Neural progenitor cell (in vitro differentiated cells): Measurements from ENCODE around the gene ADGRA1. TPM values are rescaled to one million over a fixed set of nuclear protein-coding genes. Genes with fewer than 3 reads are reported as not detected.

Experiments
- DNase-seq: peaks from one replicate; pipeline ENCODE4 v3.0.0-alpha.2; 2016; ENCODE audit warnings: low spot score
- H2AFZ ChIP-seq: fragments of 200-600 bp; sonication (generic); replicated peaks from 2 replicates; pipeline ENCODE4 v1.6.1; 2016; ENCODE audit warnings: antibody characterized with exemption
- H3F3A ChIP-seq: fragments of 200-600 bp; sonication (generic); 2 replicates; pipeline ENCODE4 v1.6.1; 2016; ENCODE audit warnings: antibody characterized with exemption, low read depth
- H3K27ac ChIP-seq: fragments of 200-600 bp; sonication (generic); 2 replicates; pipeline ENCODE4 v1.5.1; 2016; ENCODE audit warnings: mild to moderate bottlenecking
- H3K27me3 ChIP-seq: fragments of 200-600 bp; sonication (generic); 2 replicates; pipeline ENCODE4 v1.6.1; 2016; ENCODE audit warnings: mild to moderate bottlenecking, moderate library complexity
- H3K36me3 ChIP-seq: fragments of 200-600 bp; sonication (generic); 2 replicates; pipeline ENCODE4 v1.5.1; 2016
- H3K4me1 ChIP-seq: fragments of 200-600 bp; sonication (generic); 2 replicates; pipeline ENCODE4 v1.6.1; 2016; ENCODE audit warnings: mixed run types
- H3K4me2 ChIP-seq: fragments of 200-600 bp; sonication (generic); 2 replicates; pipeline ENCODE4 v1.6.1; 2016
- H3K4me3 ChIP-seq: fragments of 200-600 bp; sonication (generic); 2 replicates; pipeline ENCODE4 v1.5.1; 2016
- H3K79me2 ChIP-seq: fragments of 200-600 bp; sonication (generic); 2 replicates; pipeline ENCODE4 v1.6.1; 2016; ENCODE audit warnings: low read depth
- H3K9ac ChIP-seq: fragments of 200-600 bp; sonication (generic); 2 replicates; pipeline ENCODE4 v1.6.1; 2016
- H3K9me3 ChIP-seq: fragments of 200-600 bp; sonication (generic); 2 replicates; pipeline ENCODE4 v1.5.1; 2016; ENCODE audit warnings: low read depth
- H4K20me1 ChIP-seq: fragments of 200-600 bp; sonication (generic); 2 replicates; pipeline ENCODE4 v1.6.1; 2016; ENCODE audit warnings: low read depth
- H3K27ac Mint-ChIP-seq: 3 replicates; pipeline ENCODE4 v1.8.0; 2021; ENCODE audit warnings: mixed read lengths
- H3K27me3 Mint-ChIP-seq: 2 replicates; pipeline ENCODE4 v1.8.0; 2022; ENCODE audit warnings: low read depth, mild to moderate bottlenecking, inconsistent platforms, moderate library complexity, mixed read lengths; ENCODE audit not compliant: insufficient read depth
- H3K36me3 Mint-ChIP-seq: 3 replicates; pipeline ENCODE4 v1.8.0; 2021; ENCODE audit warnings: mixed read lengths
- H3K4me1 Mint-ChIP-seq: 3 replicates; pipeline ENCODE4 v1.8.0; 2021; ENCODE audit warnings: mixed read lengths
- H3K4me3 Mint-ChIP-seq: 3 replicates; pipeline ENCODE4 v1.8.0; 2021; ENCODE audit warnings: mild to moderate bottlenecking, moderate library complexity, mixed read lengths
- H3K9me3 Mint-ChIP-seq: 3 replicates; pipeline ENCODE4 v1.8.0; 2020; ENCODE audit warnings: mixed read lengths
- EZH2 ChIP-seq: fragments of 200-600 bp; sonication (generic); IDR thresholded peaks from 2 replicates; pipeline ENCODE4 v1.6.1; 2017; ENCODE audit warnings: antibody characterized with exemption, mild to moderate bottlenecking, moderate library complexity
- EZH2phosphoT487 ChIP-seq: fragments of 200-600 bp; sonication (generic); IDR thresholded peaks from 2 replicates; pipeline ENCODE4 v1.6.1; 2017; ENCODE audit warnings: antibody characterized with exemption
- total RNA-seq: library from RNA; depleted of rRNA; stranded (reverse); fragments of >200 nt; gene quantifications from 2 replicates; pipeline ENCODE4 v1.2.3, GENCODE V29; 2015; ENCODE audit warnings: low replicate concordance
- TF ChIP-seq, protein P1 (sequence below): fragments of 200-600 bp; sonication (generic); IDR thresholded peaks from 2 replicates; pipeline ENCODE4 v1.5.1; 2017; ENCODE audit warnings: antibody characterized with exemption, mild to moderate bottlenecking

Gene ADGRA1
- total RNA-seq, 1 donor from 2014 or later = not detected

DNA sequence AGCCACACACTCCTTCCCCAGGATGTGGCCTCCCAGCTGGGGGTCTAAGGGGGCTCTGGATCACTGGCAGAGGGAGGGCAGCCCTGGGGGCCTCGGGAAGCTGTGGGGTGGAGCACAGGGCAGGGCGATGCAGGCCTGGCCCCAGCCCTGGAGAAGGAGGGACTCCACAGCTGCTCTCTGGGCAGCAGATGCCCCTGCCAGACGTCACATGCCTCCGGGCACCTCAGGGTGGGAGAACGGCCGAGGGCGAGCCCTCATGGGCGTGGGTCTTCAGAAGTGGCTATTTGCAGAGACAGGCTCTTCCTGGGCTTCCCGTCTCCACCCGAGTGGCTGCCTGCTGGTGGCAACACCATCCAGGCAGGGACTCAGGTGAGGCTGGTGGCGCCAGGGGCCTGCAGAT, 16.0 kb upstream of the ADGRA1 start:
- H3K36me3 ChIP-seq = no peaks in the 10 kb centered on the region
- H3K9ac ChIP-seq = no peak overlapping the region
- no peak for TF ChIP-seq EZH2
- H3K27me3 ChIP-seq = no peaks in the 10 kb centered on the region
- no peaks in the 10 kb centered on the region for H3K9me3 ChIP-seq
- H3K4me1 ChIP-seq = peaks cover 4% of the 10 kb centered on the region
- Mint-ChIP-seq H3K27me3 (peaks cover 13% of the 10 kb centered on the region), H3K36me3 (no peaks in the 10 kb centered on the region), H3K9me3 (peaks cover 10% of the 10 kb centered on the region), H3K27ac (no peak overlapping the region), H3K4me3 (no peak overlapping the region), H3K4me1 (peaks cover 15% of the 10 kb centered on the region)
- H3K4me3 ChIP-seq = no peak overlapping the region
- DNase-seq = no peak
- no peak overlapping the region for H3K27ac ChIP-seq
- H3F3A ChIP-seq = no peaks in the 10 kb centered on the region
- H4K20me1 ChIP-seq = no peaks in the 10 kb centered on the region
- H3K4me2 ChIP-seq = no peak overlapping the region
- no peak overlapping the region for H2AFZ ChIP-seq
- no peaks in the 10 kb centered on the region for H3K79me2 ChIP-seq

DNA sequence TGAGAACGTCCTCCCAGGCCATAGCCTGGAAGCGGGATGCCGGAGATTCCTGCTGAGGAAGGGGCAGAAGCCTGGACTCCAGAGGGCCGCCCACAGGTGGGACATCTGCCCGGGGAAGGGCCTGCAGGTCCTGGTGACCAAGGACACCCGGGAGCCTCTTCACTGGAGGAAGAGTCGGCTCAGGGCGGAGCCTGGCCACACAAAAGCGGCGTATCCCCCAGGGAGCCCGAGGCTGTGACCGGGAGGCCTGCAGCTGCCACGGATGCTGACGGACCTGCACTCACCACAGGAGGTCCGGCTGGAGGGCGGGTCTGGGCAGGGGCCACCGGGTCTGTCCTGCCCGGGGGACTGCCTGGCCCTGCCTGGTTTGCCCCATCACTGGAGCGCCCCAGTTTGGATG, 15.5 kb upstream of the ADGRA1 start:
- H3K9me3 ChIP-seq = no peaks in the 10 kb centered on the region
- H3K9me3 Mint-ChIP-seq = peaks cover 10% of the 10 kb centered on the region
- H3K27ac ChIP-seq = no peak overlapping the region
- H3K27ac Mint-ChIP-seq = no peak overlapping the region
- TF ChIP-seq, protein P1, sequence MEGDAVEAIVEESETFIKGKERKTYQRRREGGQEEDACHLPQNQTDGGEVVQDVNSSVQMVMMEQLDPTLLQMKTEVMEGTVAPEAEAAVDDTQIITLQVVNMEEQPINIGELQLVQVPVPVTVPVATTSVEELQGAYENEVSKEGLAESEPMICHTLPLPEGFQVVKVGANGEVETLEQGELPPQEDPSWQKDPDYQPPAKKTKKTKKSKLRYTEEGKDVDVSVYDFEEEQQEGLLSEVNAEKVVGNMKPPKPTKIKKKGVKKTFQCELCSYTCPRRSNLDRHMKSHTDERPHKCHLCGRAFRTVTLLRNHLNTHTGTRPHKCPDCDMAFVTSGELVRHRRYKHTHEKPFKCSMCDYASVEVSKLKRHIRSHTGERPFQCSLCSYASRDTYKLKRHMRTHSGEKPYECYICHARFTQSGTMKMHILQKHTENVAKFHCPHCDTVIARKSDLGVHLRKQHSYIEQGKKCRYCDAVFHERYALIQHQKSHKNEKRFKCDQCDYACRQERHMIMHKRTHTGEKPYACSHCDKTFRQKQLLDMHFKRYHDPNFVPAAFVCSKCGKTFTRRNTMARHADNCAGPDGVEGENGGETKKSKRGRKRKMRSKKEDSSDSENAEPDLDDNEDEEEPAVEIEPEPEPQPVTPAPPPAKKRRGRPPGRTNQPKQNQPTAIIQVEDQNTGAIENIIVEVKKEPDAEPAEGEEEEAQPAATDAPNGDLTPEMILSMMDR = no peak
- TF ChIP-seq EZH2 = no peak
- TF ChIP-seq EZH2phosphoT487 = no peak
- peaks cover 13% of the 10 kb centered on the region for H3K27me3 Mint-ChIP-seq
- no peak for DNase-seq
- H3K4me1 ChIP-seq = peaks cover 4% of the 10 kb centered on the region
- no peaks in the 10 kb centered on the region for H3K79me2 ChIP-seq
- no peaks in the 10 kb centered on the region for H3K36me3 ChIP-seq
- no peak overlapping the region for H3K9ac ChIP-seq
- no peak overlapping the region for H3K4me3 Mint-ChIP-seq
- H3K4me2 ChIP-seq = no peak overlapping the region
- H4K20me1 ChIP-seq = no peaks in the 10 kb centered on the region
- H3F3A ChIP-seq = no peaks in the 10 kb centered on the region
- H3K36me3 Mint-ChIP-seq = no peaks in the 10 kb centered on the region
- H3K4me3 ChIP-seq = no peak overlapping the region
- H2AFZ ChIP-seq = no peak overlapping the region
- H3K4me1 Mint-ChIP-seq = peaks cover 12% of the 10 kb centered on the region
- no peaks in the 10 kb centered on the region for H3K27me3 ChIP-seq

DNA sequence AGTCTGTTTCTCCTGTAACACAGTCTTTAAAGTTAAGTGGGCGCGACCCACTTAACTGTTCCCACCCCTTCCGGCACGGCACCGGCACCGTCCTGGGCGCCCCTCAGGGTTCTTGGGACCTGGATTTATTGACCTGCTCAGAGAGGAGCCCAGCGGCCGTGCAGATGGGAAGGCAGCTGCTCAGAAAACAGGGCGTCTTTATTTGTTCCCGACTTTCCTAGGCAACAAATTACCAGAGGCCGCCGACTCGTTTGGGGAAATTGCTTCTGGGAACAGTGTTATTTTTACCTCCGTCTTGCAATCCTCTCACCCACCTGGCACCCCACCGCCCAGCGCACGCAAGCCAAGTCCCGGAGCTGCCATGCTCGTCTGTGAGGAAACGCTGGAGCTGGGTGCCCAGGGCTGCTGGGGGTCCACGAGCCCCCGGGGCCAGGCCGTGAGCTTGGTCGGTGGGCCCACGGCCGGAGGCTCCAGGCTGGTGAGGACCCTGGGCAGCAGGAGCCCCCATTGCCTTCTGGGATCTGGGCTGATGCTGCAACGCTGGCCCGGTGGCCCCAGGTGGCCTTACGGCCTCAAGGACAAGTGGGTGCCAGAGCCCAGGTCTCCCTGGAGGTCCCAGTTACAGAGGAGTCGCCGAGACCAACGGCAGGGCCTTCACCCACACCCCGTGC, 14.9 kb upstream of the ADGRA1 start:
- Mint-ChIP-seq H3K4me3 (no peak overlapping the region), H3K36me3 (no peaks in the 10 kb centered on the region), H3K27ac (no peak overlapping the region), H3K4me1 (peaks cover 8% of the 10 kb centered on the region), H3K9me3 (peaks cover 10% of the 10 kb centered on the region), H3K27me3 (peaks cover 16% of the 10 kb centered on the region)
- H3K9me3 ChIP-seq = no peaks in the 10 kb centered on the region
- no peaks in the 10 kb centered on the region for H3K36me3 ChIP-seq
- no peak overlapping the region for H2AFZ ChIP-seq
- H3K9ac ChIP-seq = no peak overlapping the region
- TF ChIP-seq EZH2phosphoT487 = no peak
- TF ChIP-seq EZH2 = no peak
- TF ChIP-seq, protein P1 = no peak
- peaks cover 4% of the 10 kb centered on the region for H3K4me1 ChIP-seq
- no peak for DNase-seq
- no peaks in the 10 kb centered on the region for H3F3A ChIP-seq
- no peak overlapping the region for H3K4me2 ChIP-seq
- no peaks in the 10 kb centered on the region for H3K27me3 ChIP-seq
- H3K4me3 ChIP-seq = no peak overlapping the region
- no peaks in the 10 kb centered on the region for H3K79me2 ChIP-seq
- no peaks in the 10 kb centered on the region for H4K20me1 ChIP-seq
- H3K27ac ChIP-seq = no peak overlapping the region

DNA sequence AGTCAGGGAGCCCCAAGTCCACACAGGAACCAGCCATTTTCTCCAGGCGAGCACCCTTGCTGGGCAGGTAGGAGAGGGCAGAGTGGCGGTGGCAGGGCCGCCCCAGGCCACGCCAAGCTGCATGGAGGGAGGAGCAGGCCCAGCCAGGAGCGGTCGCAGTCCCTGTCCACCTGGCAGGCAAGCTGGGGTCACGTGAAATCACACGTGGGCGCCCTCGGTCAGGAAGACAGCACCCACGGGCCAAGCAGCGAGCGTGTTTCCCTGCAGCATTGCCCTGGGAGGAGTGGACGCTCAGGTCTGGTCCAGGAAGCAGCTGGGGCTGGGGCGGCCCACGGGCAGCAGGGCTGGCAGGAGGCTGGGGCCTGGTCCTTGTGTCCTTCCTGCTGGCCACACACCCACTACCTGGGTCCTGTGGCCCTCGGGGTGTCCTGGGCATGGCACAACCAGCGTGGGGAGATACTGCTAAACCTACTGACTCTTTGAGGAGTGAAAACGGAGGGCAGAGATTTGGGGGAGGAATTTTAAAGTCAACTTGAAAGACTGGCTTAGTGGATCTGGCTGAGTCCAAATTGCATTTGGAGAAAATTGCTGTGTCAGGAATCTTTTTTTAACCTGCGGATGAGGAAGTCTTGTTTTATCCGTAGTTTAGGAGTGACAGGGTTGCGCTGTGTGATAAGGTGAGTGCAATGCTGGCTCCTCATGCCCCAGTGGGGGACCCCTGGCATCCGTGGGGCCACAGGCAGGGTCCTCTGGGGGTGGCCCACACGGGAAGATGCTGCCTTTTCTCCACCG, 12.2 kb upstream of the ADGRA1 start:
- peaks cover 4% of the 10 kb centered on the region for H3K4me1 Mint-ChIP-seq
- Histone ChIP-seq H3K79me2 (no peaks in the 10 kb centered on the region), H2AFZ (no peak overlapping the region), H3F3A (no peaks in the 10 kb centered on the region), H3K36me3 (no peaks in the 10 kb centered on the region), H4K20me1 (peaks cover 6% of the 10 kb centered on the region), H3K27ac (no peak overlapping the region), H3K27me3 (no peaks in the 10 kb centered on the region), H3K9ac (no peak overlapping the region), H3K4me2 (no peak overlapping the region), H3K9me3 (no peaks in the 10 kb centered on the region), H3K4me1 (peaks cover 4% of the 10 kb centered on the region), H3K4me3 (no peak overlapping the region)
- no peak overlapping the region for H3K4me3 Mint-ChIP-seq
- no peak overlapping the region for H3K27ac Mint-ChIP-seq
- H3K36me3 Mint-ChIP-seq = no peaks in the 10 kb centered on the region
- peaks cover 10% of the 10 kb centered on the region for H3K9me3 Mint-ChIP-seq
- H3K27me3 Mint-ChIP-seq = peaks cover 18% of the 10 kb centered on the region
- TF ChIP-seq EZH2phosphoT487 (no peak), EZH2 (no peak)
- TF ChIP-seq, protein P1 = no peak
- DNase-seq = no peak
